Stomach (tissue), 9 donors: Measurements from ENCODE around the gene RUFY1. TPM values are rescaled to one million over a fixed set of nuclear protein-coding genes. Genes with fewer than 3 reads are reported as not detected.

Experiments
- DNase-seq, 2 donors: peaks; one replicate each; pipeline versions ENCODE4 v3.0.0 to v3.0.0-alpha.2; 2013 to 2019
- H3K27ac ChIP-seq, 5 donors: fragments of 200-600 bp in 4 of 5; sonication (generic) in 4 of 5; one replicate each; pipeline ENCODE4 v1.5.1; 2013 to 2019; ENCODE audit warnings: mild to moderate bottlenecking in 1 of 5, moderate library complexity in 1 of 5
- H3K27me3 ChIP-seq, 3 donors: fragments of 200-600 bp; sonication (generic); one replicate each; pipeline ENCODE4 v1.5.1; 2017 to 2019; ENCODE audit warnings: mixed run types in 1 of 3
- H3K36me3 ChIP-seq, 4 donors: fragments of 200-600 bp; sonication (generic); 1 replicate in 3 of 4; 2 replicates in 1 of 4; pipeline ENCODE4 v1.5.1; 2016 to 2019
- H3K4me1 ChIP-seq, 4 donors: fragments of 200-600 bp; sonication (generic); one replicate each; pipeline ENCODE4 v1.5.1; 2016 to 2019
- H3K4me3 ChIP-seq, 4 donors: fragments of 200-600 bp; sonication (generic) in 3 of 4; one replicate each; pipeline ENCODE4 v1.5.1; 2016 to 2019; ENCODE audit warnings: mild to moderate bottlenecking in 1 of 4
- H3K9me3 ChIP-seq, 4 donors: fragments of 200-600 bp; sonication (generic); one replicate each; pipeline ENCODE4 v1.5.1; 2016 to 2019
- CTCF ChIP-seq, 7 experiments: fragments of 450-650 bp in 4 of 7; fragments of 200-600 bp in 3 of 7; sonication (generic) in 3 of 7; IDR thresholded peaks; one replicate each; pipeline ENCODE4 v1.5.1; 2016 to 2019; ENCODE audit warnings: antibody characterized with exemption in 7 of 7, control low read depth in 2 of 7, mild to moderate bottlenecking in 1 of 7
- EP300 ChIP-seq: sonication (generic); formaldehyde crosslinking; IDR thresholded peaks from one replicate; pipeline ENCODE4 v1.6.1; 2017; ENCODE audit warnings: antibody characterized with exemption
- POLR2A ChIP-seq, 4 donors: fragments of 450-650 bp; IDR thresholded peaks; one replicate each; pipeline ENCODE4 v1.6.1; 2016; ENCODE audit warnings: antibody characterized with exemption in 4 of 4, control low read depth in 2 of 4, mild to moderate bottlenecking in 1 of 4, moderate library complexity in 1 of 4
- POLR2AphosphoS5 ChIP-seq, 3 donors: sonication (generic); formaldehyde crosslinking; IDR thresholded peaks; one replicate each; pipeline ENCODE4 v1.6.1; 2016; ENCODE audit warnings: antibody characterized with exemption in 3 of 3
- WGBS, 5 donors: extraction: QIAGEN DNeasy Blood & Tissue Kit in 3 of 5; methylation state at CpG; one replicate each; pipeline versions ENCODE4 v1.1.5 to v1.1.7; 2013 to 2018; 5-methylcytosine and 5-hydroxymethylcytosine counted together
- intact Hi-C: fragments of 100-400 bp; cut with DNase I; formaldehyde crosslinking; loops from one replicate; pipeline ENCODE4 v1.15.1; 2023; ENCODE audit warnings: low total_unique reads
- polyA plus RNA-seq, 3 donors: library from polyadenylated mRNA; stranded (reverse); fragments of 200-250 nt; gene quantifications; one replicate each; pipeline ENCODE4 v1.2.3, GENCODE V29; 2013
- total RNA-seq, 5 donors: library from RNA; depleted of rRNA; stranded (reverse); fragments of >200 nt; gene quantifications; one replicate each; pipeline versions ENCODE4 v1.1.0 to v1.2.3, GENCODE V29; 2014 to 2016
- donor health status: healthy with polysubstance abuse.
- donor health status: Bipolar disorder and iron deficiency.
- donor health status: healthy.

The RUFY1 gene
- total and polyA plus RNA-seq, 8 donors, result 26.0 to 128 (median 41.8) TPM

DNA sequence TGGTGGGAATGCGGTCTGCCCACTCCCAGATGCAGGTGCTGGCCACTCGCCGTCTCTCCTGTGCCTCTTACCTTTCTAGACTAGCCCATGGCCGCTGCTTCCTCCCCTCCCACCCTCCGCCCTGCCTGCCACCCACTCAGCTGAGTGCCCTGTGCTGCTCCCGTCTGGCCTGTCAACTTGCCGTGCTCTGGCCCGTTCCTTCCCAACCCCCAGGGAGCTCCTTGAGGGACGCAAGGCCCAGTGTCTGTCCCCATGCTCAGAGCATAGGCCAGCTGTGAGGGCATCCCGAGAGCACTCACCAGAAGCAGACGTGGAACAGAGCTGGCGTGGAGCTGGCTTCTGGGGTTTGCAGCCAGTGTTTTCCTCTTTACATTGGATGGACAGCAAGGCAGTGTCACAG lies 53.0 kb downstream of the RUFY1 start:
- Histone ChIP-seq H3K27me3 (no peaks in the 10 kb centered on the region), H3K4me1 (peaks cover 0 to 40% (median 19%) of the 10 kb centered on the region in 4 donors), H3K9me3 (no peaks in the 10 kb centered on the region), H3K36me3 (peaks cover 49 to 99% (median 92%) of the 10 kb centered on the region in 4 donors), H3K4me3 (no peak overlapping the region), H3K27ac (no peak overlapping the region)
- TF ChIP-seq POLR2AphosphoS5 (IDR thresholded peaks at IDR 0.05) (no peak), POLR2A (IDR thresholded peaks at IDR 0.05) (no peak), CTCF (IDR thresholded peaks at IDR 0.05) (no peak), EP300 (no peak)
- intact Hi-C loops, result no loop called here
- no peak for DNase-seq
- 91 to 96% (median 92%) methylated on average over 12 of the region's 12 CpGs for WGBS, 5 donors

- no peak for TF ChIP-seq POLR2AphosphoS5 (IDR thresholded peaks at IDR 0.05)
- TF ChIP-seq EP300, result no peak
- no peak for TF ChIP-seq POLR2A (IDR thresholded peaks at IDR 0.05)
- TF ChIP-seq CTCF (IDR thresholded peaks at IDR 0.05), result no peak
- 57 to 73% (median 70%) methylated on average over 10 of the region's 10 CpGs for WGBS, 5 donors
- H3K9me3 ChIP-seq, result no peaks in the 10 kb centered on the region
- intact Hi-C loops, result no loop called here
- peak overlapping the region in 4 of 5 donors; percentile 51 to 71 (median 54) for H3K27ac ChIP-seq
- DNase-seq, result no peak
- H3K36me3 ChIP-seq, result peaks cover 42 to 99% (median 92%) of the 10 kb centered on the region in 4 donors
- peaks cover 0 to 53% (median 27%) of the 10 kb centered on the region in 4 donors for H3K4me1 ChIP-seq
- H3K4me3 ChIP-seq, result no peak overlapping the region
- no peaks in the 10 kb centered on the region for H3K27me3 ChIP-seq
Measured at GRCh38 chr5:179605026-179605833, 54.9 kb downstream of the RUFY1 start.

- DNase-seq, result no peak
- intact Hi-C loops, result no loop called here
- H3K27ac ChIP-seq, result peak overlapping the region in 4 of 5 donors; percentile 51 to 71 (median 54)
- H3K4me3 ChIP-seq, result no peak overlapping the region
- H3K36me3 ChIP-seq, result peaks cover 39 to 99% (median 93%) of the 10 kb centered on the region in 4 donors
- H3K9me3 ChIP-seq, result no peaks in the 10 kb centered on the region
- H3K4me1 ChIP-seq, result peaks cover 3 to 64% (median 34%) of the 10 kb centered on the region in 4 donors
- 74 to 84% (median 83%) methylated on average over 15 to 21 of the region's 21 CpGs for WGBS, 5 donors
- H3K27me3 ChIP-seq, result no peaks in the 10 kb centered on the region
- TF ChIP-seq POLR2AphosphoS5 (IDR thresholded peaks at IDR 0.05) (no peak), CTCF (IDR thresholded peaks at IDR 0.05) (no peak), POLR2A (IDR thresholded peaks at IDR 0.05) (no peak), EP300 (no peak)
Measured at GRCh38 chr5:179606071-179606909, 55.9 kb downstream of the RUFY1 start.

GRCh38 chr5:179606910-179607159 lies 56.5 kb downstream of the RUFY1 start:
- Histone ChIP-seq H3K9me3 (no peaks in the 10 kb centered on the region), H3K36me3 (peaks cover 43 to 99% (median 93%) of the 10 kb centered on the region in 4 donors), H3K4me3 (no peak overlapping the region), H3K4me1 (peaks cover 3 to 69% (median 40%) of the 10 kb centered on the region in 4 donors), H3K27ac (peak overlapping the region in 3 of 5 donors; percentile 22 to 71 (median 44)), H3K27me3 (no peaks in the 10 kb centered on the region)
- 84 to 95% (median 89%) methylated on average over 6 of the region's 6 CpGs for WGBS, 5 donors
- TF ChIP-seq EP300 (no peak), POLR2AphosphoS5 (IDR thresholded peaks at IDR 0.05) (no peak), CTCF (IDR thresholded peaks at IDR 0.05) (no peak), POLR2A (IDR thresholded peaks at IDR 0.05) (no peak)
- DNase-seq, result no peak
- intact Hi-C loops, result no loop called here
